GM13977 (cell line): ENCODE measurements around the gene ZNF679.
"Not testable (repeated sequence)": the region's sequence is repeated elsewhere in the genome, so short reads cannot be mapped to it uniquely, and the experiment has no call there.

Experiments
- DNase-seq: peaks from one replicate; pipeline ENCODE4 v3.0.0; 2012; ENCODE audit warnings: low spot score
- CTCF ChIP-seq: IDR thresholded peaks from 2 replicates; pipeline ENCODE4 v1.5.1; 2012; ENCODE audit warnings: mild to moderate bottlenecking, control low read depth; ENCODE audit not compliant: insufficient read depth; ENCODE audit errors: extremely low read depth, missing control alignments
- in situ Hi-C: fragments of 300-500 bp; cut with MboI; formaldehyde crosslinking; loops from one replicate; pipeline ENCODE4 v1.12.0; 2022; ENCODE audit warnings: low sequenced_read_pairs, low pct_unique_long_range_greater_than_20kb, mixed read lengths, inconsistent platforms; ENCODE audit not compliant: unreplicated experiment

The ZNF679 gene

GRCh38 chr7:64277630-64278029 is 49.4 kb downstream of the ZNF679 start:
- in situ Hi-C loops: no loop called here
- no peak for TF ChIP-seq CTCF
- no peak for DNase-seq

- TF ChIP-seq CTCF: no peak
- DNase-seq: no peak
- in situ Hi-C loops: no loop called here
Observed at GRCh38 chr7:64294701-64295420, 66.6 kb downstream of the ZNF679 start.

- DNase-seq, in situ Hi-C loops: not testable (repeated sequence)
Observed at GRCh38 chr7:64297418-64297817, 69.1 kb downstream of the ZNF679 start.

- in situ Hi-C loops: loop anchor here (25.0 kb wide), 1 partner anchor 611 kb away; the partner anchor contains the start of gene ZNF273
Observed at GRCh38 chr7:64300641-64301405, 72.5 kb downstream of the ZNF679 start.

GRCh38 chr7:64307254-64308015 is 79.2 kb downstream of the ZNF679 start:
- in situ Hi-C loops: loop anchor here (25.0 kb wide), 1 partner anchor 605 kb away; the partner anchor contains the start of gene ZNF273
- TF ChIP-seq CTCF: no peak
- DNase-seq: peak; percentile 79

More at GRCh38 chr7:64300641-64301405, 72.5 kb downstream of the ZNF679 start:
- TF ChIP-seq CTCF: no peak
- DNase-seq: no peak

- DNase-seq: no peak
- no peak for TF ChIP-seq CTCF
- in situ Hi-C loops: loop anchor here (25.0 kb wide), 1 partner anchor 604 kb away; the partner anchor contains the start of gene ZNF273
Observed at GRCh38 chr7:64308016-64308270, 79.7 kb downstream of the ZNF679 start.
